LHCN-M2 (cell line): ENCODE data around the gene SP3. TPM values are rescaled to one million over a fixed set of nuclear protein-coding genes. Genes with fewer than 3 reads are reported as not detected.

Experiments
- DNase-seq: peaks from one replicate; pipeline ENCODE4 v3.0.0-alpha.2; 2012; ENCODE audit warnings: low read depth
- polyA plus RNA-seq: library from polyadenylated mRNA; unstranded; fragments of >200 nt; gene quantifications from one replicate; pipeline ENCODE4 v1.2.1, GENCODE V29; 2012; ENCODE audit warnings: missing spikeins
- total RNA-seq: library from RNA; depleted of rRNA; stranded (reverse); fragments of >200 nt; gene quantifications from 2 replicates; pipeline ENCODE4 v1.2.3, GENCODE V29; 2014; rRNA removed

The SP3 gene
- total RNA-seq = 75.7 and 83.2 TPM in 2 replicates
- 17.5 TPM for polyA plus RNA-seq

- peak; percentile 97 for DNase-seq
These were observed at the start of gene SP3 for GRCh38 chr2:173965372-173966025. Gene SP3, minus strand, starts transcription at chr2:173965373. Its CDS starts 202 bp downstream, at chr2:173965171.

DNA sequence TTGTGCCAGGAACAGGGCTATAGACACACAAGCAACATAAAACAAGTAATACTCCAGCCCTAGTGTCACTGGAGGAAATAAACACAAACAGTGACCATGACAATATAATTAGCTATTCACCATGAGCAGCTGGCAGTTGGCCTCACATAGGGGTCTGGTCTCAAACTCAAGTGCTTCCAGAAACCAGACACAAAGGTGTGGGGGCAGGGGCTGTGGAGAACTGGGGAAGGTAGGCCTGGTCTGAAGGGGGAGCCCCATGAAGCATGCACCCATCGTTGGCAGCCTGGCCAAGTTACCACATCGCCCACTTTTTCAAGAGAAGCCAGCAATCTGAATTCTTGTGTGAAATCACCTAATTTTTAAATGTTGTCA, 49.5 kb upstream of the SP3 start:
- no peak for DNase-seq

DNA sequence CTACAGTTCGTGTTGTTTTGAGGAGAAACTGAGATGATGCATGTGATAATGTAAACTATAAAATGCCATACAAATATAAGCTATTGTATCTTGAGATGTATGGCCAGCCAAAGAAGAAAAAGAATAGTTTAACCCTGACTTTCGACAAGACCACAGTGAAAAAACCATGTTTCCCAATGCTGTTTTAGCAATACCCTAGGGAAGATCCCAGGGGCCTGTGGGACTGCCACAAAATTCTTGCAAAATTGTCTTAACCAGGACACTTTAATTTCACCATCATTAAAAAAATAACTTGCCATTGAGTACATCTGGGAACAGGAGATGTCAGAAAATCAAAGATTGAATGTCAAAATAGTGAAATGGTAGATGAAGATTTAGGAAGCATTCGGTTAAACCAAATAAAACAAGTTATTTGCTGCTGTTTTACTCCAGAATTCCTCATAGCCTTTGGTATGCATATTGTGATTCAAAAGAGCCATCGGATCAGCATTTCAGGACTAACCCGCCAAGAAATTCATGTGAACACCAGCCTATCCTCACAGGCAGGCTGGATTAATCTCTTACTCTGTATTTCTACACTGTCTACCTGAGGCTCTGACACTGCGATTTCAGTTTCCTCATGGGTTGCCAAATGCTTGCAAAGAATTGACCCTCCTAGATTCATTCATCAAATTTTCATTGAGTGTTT, 49.0 kb upstream of the SP3 start:
- DNase-seq = no peak

DNA sequence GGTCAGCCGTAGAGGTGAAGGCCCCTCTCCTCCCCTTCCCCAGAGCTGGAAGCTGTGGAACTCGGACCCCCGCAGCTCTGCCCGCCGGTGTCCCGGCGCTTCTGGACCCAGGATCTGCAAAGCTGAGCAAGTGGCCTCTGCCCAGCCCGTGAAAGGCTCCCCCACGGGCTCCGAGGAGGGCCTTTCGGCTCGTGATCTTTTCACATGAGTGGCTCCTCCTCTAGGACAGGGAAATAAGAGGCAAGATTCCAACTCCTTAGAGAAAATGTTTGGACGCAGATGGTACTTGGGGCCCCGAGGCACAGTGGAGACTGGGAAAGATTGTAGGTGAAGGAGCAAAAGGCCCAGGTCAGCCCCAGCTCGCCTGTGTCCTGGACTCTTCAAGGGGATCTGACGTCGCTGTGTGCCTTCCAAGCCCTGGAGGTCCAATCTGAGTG, 48.2 kb upstream of the SP3 start:
- DNase-seq = no peak

- no peak for DNase-seq
These were observed 47.5 kb upstream of the SP3 start for GRCh38 chr2:174012347-174013314.

GRCh38 chr2:174011796-174012195, 46.6 kb upstream of the SP3 start:
- DNase-seq = no peak

DNA sequence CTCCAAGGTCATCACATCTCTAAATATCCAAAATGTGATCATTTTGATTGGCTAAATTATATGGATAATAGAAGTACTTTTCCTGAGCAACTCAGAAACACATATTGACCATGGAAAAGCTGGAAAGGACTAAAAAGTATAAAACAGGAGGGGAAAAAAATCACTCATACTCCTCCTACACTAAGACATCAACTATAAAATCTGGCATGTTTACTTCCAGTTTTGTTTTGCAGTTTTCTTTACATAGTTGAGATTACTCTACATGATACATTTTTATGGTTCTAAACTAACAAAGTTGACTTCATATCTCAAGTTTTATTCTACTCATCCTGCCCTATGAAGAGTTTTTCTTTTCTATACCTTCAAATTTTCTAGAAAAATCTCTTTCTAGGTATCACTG, 46.0 kb upstream of the SP3 start:
- no peak for DNase-seq

GRCh38 chr2:174009488-174010223, 44.5 kb upstream of the SP3 start:
- peak; percentile 51 for DNase-seq

DNA sequence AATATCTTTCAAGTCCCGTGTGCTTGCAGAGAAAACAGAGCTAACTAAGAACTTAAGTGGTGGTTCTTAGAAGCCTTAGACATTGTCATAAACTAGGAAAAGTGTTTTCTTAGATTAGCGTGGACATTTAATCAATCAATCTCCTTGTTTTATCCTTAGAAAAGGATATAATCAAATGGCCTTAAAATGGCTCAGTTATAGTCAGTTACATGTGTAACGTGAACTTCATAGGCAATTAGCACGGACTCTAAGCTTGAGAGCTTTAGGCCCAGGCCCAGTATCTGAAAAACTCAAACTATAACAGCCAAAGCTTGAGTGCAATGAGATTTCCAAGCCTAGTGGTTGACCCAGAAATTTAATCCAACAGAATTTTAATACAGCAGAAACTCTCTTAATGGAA, 43.5 kb upstream of the SP3 start:
- DNase-seq = no peak

DNA sequence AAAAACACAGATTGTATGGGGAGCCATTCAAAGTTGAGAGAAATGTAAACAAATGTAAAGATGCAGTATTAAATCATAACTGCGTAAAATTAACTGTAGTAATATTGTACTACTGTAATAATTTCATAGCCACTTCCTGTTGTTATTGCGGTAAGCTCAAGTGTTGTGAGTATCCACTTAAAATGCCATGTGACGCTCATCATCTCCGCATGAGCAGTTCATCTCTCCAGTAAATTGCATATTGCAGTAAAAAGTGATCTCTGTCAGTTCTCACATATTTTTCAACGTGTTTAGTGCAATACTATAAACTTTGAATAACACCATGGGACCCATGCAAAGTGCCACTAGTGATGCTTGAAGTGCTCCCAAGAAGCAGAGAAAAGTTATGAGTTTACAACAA, 41.8 kb upstream of the SP3 start:
- DNase-seq = no peak

GRCh38 chr2:174005801-174006419, 40.7 kb upstream of the SP3 start:
- DNase-seq = no peak

- DNase-seq = peak; percentile 72
These were observed 39.9 kb upstream of the SP3 start for GRCh38 chr2:174004905-174005605.

DNA sequence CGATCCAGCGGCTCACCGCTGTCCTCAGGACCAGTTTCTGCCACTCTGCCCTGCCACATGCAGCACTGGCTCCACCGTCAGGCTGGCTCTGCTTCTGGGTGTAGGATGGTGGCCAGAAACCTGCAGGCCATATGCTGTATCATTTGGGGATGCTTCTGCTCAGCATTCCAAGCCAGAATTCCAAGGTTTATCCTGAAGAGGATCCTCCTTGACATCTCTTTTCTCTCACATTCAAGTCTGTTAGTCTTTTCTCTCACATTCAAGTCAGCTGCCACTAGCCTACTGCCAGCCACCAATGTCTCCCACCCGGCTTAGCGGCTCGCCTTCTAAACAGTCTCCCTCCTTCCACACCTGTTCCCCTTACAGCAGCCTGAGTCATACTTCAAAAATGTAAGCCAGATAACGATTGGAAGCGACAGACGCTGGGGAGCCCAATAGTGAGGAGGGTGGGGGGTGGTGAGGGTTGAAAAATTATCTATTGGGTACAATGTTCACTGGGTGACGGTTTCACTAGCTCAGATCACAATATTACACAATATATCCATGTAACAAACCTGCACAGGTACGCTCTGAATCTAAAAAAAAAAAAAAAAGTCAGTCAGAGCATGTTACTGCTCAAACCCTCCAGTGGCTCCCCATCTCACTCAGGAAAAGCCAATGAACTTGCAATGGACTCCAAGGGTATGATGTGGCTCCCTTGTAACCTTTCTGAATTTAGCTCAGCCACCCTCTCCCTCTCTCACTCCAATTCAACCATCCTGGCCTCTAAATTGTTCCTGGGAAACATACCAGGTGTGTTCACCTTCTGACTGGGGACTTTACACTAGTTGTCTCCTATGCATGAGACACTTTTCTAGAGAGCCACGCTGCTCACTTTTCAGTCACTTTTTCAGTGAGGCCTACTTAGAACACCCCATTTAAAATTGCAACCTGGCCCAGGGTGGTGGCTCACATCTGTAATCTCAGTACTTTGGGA, 38.8 kb upstream of the SP3 start:
- DNase-seq = no peak

DNA sequence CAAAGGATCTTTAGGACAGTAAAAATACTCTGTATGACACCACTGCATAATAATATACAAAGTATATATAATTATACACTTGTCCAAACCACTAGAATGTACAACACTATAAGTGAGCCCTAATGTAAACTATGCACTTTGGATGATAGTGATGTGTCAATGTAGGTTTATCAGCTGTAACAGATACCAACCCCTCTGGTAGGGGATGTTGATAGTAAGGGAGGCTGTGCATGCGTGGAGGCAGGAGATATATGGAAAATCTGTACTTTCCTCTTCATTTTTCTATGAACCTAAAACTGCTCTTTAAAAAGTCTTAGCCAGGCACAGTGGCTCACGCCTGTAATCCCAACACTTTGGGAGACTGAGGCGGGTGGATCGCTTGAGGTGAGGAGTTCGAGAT, 37.5 kb upstream of the SP3 start:
- no peak for DNase-seq

DNA sequence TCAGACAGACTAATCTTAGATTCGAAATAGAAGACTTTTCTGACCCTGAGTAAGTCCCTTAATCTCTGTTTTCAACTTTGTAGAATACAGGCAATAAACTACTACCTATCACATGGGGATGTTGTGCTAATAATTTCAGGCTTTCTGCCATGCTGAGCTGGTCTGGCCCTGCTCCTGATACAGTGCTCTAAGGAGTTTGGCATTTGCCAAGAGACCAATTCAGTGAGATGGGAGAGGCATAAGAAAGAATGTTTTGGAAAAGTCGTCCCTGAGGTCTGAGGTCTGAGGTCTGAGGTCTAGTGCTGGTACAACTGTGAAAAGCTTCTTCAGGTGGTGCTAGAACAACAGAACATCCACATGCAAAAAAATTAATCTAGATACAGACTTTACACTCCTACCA, 35.9 kb upstream of the SP3 start:
- DNase-seq = no peak

DNA sequence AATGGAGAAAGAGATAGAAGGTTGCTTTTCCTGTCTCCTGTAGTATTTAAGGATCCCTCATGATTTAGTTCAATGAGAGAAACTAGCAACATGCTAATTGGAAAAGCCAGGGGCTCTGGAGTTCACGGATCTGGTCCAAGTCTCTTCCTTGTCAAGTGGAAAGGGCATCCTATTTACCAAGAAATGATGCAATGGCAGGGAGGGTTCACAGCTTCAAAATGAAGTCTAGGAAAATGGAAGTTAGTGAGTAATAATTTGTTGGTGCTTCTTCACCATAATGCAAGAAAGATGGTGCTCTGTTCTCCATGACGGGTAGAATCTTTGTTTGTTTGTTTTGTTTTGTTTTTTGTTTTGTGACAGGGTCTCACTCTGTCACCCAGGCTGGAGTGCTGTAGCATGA, 34.6 kb upstream of the SP3 start:
- DNase-seq = no peak

DNA sequence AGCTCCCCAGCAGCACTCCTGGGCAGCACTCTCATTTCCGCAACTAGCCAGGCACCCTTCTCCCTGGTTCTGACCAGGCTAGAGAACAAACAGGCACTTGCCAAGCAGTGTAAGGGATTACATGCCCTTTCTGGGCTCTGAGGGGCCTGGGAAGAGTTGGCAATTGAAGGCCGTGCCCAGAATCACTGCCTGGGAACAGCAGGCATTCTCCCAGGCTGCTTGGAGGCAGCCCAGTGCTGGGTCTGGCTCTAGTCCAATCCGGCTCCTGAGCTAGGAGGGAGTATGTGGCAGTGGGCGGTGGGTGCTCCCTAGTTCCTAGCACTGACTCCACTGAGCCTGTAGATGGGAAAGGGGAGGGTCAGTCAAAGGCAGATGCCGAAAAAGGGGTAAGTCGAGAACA, 34.1 kb upstream of the SP3 start:
- no peak for DNase-seq

GRCh38 chr2:173998386-173998785, 33.2 kb upstream of the SP3 start:
- no peak for DNase-seq

GRCh38 chr2:173997753-173998152, 32.6 kb upstream of the SP3 start:
- no peak for DNase-seq
